Spleen (tissue), 11 donors: ENCODE measurements around the gene RNLS. TPM values are rescaled to one million over a fixed set of nuclear protein-coding genes. Genes with fewer than 3 reads are reported as not detected.
A peak's percentile ranks its signal among the peaks of the same experiment; 100 is the strongest.

Experiments
- DNase-seq: peaks from one replicate; pipeline ENCODE4 v3.0.0-alpha.2; 2020
- H3K27ac ChIP-seq, 8 donors: fragments of 200-600 bp; sonication (generic) in 7 of 8; 1 replicate in 4 of 8; 2 replicates in 4 of 8; pipeline versions ENCODE4 v1.5.0 to v1.8.0; 2016 to 2021; ENCODE audit warnings: inconsistent platforms in 4 of 8, mild to moderate bottlenecking in 4 of 8, moderate library complexity in 1 of 8
- H3K27me3 ChIP-seq, 7 donors: fragments of 200-600 bp; sonication (generic) in 6 of 7; replicated peaks in 1 of 7; 1 replicate in 4 of 7; 2 replicates in 3 of 7; pipeline versions ENCODE4 v1.5.0 to v1.8.0; 2016 to 2021; ENCODE audit warnings: inconsistent platforms in 3 of 7, mild to moderate bottlenecking in 1 of 7
- H3K36me3 ChIP-seq, 6 donors: fragments of 200-600 bp; sonication (generic) in 5 of 6; 1 replicate in 4 of 6; 2 replicates in 2 of 6; pipeline versions ENCODE4 v1.5.0 to v1.8.0; 2016 to 2021; ENCODE audit warnings: inconsistent platforms in 2 of 6
- H3K4me1 ChIP-seq, 6 donors: fragments of 200-600 bp; sonication (generic) in 5 of 6; 1 replicate in 3 of 6; 2 replicates in 3 of 6; pipeline versions ENCODE4 v1.5.0 to v1.8.0; 2016 to 2021; ENCODE audit warnings: inconsistent platforms in 3 of 6
- H3K4me3 ChIP-seq, 8 donors: fragments of 200-600 bp; sonication (generic) in 7 of 8; 1 replicate in 4 of 8; 2 replicates in 4 of 8; pipeline versions ENCODE4 v1.5.0 to v1.8.0; 2016 to 2021; ENCODE audit warnings: inconsistent platforms in 4 of 8, mild to moderate bottlenecking in 4 of 8, moderate library complexity in 2 of 8
- H3K9me3 ChIP-seq, 8 donors: fragments of 200-600 bp; sonication (generic) in 7 of 8; 1 replicate in 4 of 8; 2 replicates in 4 of 8; pipeline versions ENCODE4 v1.5.0 to v1.8.0; 2016 to 2021; ENCODE audit warnings: inconsistent platforms in 4 of 8
- CTCF ChIP-seq, 11 experiments: fragments of 200-600 bp in 7 of 11; fragments of 450-650 bp in 4 of 11; sonication (generic) in 4 of 11; IDR thresholded peaks in 8 of 11; conservative IDR thresholded peaks in 3 of 11; 1 replicate in 7 of 11; 2 replicates in 4 of 11; pipeline versions ENCODE4 v1.4.0 to v1.8.0; 2016 to 2021; ENCODE audit warnings: antibody characterized with exemption in 11 of 11, inconsistent platforms in 4 of 11, mild to moderate bottlenecking in 1 of 11
- POLR2A ChIP-seq, 3 donors: fragments of 450-650 bp; IDR thresholded peaks; one replicate each; pipeline ENCODE4 v1.5.1; 2017; ENCODE audit warnings: antibody characterized with exemption in 3 of 3, mild to moderate bottlenecking in 1 of 3
- POLR2AphosphoS5 ChIP-seq, 3 donors: sonication (generic); formaldehyde crosslinking; IDR thresholded peaks; one replicate each; pipeline ENCODE4 v1.5.1; 2017; ENCODE audit warnings: antibody characterized with exemption in 3 of 3
- whole genome bisulfite sequencing, 5 donors: extraction: QIAGEN DNeasy Blood & Tissue Kit in 3 of 5; methylation state at CpG; one replicate each; pipeline versions ENCODE4 v1.1.5 to v1.1.7; 2013 to 2018; 5-methylcytosine and 5-hydroxymethylcytosine counted together
- intact Hi-C: fragments of 100-400 bp; cut with DNase I; formaldehyde crosslinking; loops from one replicate; pipeline ENCODE4 v1.15.0; 2023; ENCODE audit warnings: low total_unique reads
- polyA plus RNA-seq, 3 donors: library from polyadenylated mRNA; stranded (reverse); fragments of 200-250 nt; gene quantifications; one replicate each; pipeline ENCODE4 v1.2.1, GENCODE V29; 2013
- total RNA-seq, 7 donors: library from RNA; depleted of rRNA in 3 of 7; stranded (reverse); fragments of >200 nt in 3 of 7; fragmentation: NEBNext Ultra II Directional in 4 of 7; extraction: Animal tissue kit (Norgen Biotek cat#: 25700) in 4 of 7; gene quantifications; one replicate each; pipeline versions ENCODE4 v1.1.0 to v1.2.1, GENCODE V29; 2016 to 2021
- donor health status: healthy with polysubstance abuse.
- donor health status: DM: no; HTN: no; CAD: no; lungs with moderate emphysema.
- donor health status: DM: no; HTN: no; CAD: no.
- donor health status: Bipolar disorder and iron deficiency.
- donor health status: healthy.
- donor health status: DM: no; HTN: no; CAD: no.
- donor health status: DM: yes; HTN: yes; CAD: no.

The RNLS gene
- total and polyA plus RNA-seq, 10 donors: 4.5 to 28.8 (median 8.5) TPM

- no peaks in the 10 kb centered on the region for H3K9me3 ChIP-seq
- intact Hi-C loops: no loop called here
- H3K27ac ChIP-seq: no peak overlapping the region
- H3K4me1 ChIP-seq: peaks cover 0 to 7% (median 0%) of the 10 kb centered on the region in 6 donors
- DNase-seq: no peak
- H3K27me3 ChIP-seq: no peaks in the 10 kb centered on the region
- no peaks in the 10 kb centered on the region for H3K36me3 ChIP-seq
- TF ChIP-seq CTCF (IDR thresholded peaks at IDR 0.05 in 8 of 11, conservative IDR thresholded peaks at IDR 0.05 in 3 of 11) (no peak), POLR2AphosphoS5 (IDR thresholded peaks at IDR 0.05) (no peak), POLR2A (IDR thresholded peaks at IDR 0.05) (no peak)
- WGBS, 5 donors: 94 to 98% (median 96%) methylated on average over 3 of the region's 3 CpGs
- H3K4me3 ChIP-seq: no peak overlapping the region
Measured at GRCh38 chr10:88525371-88526069, 57.6 kb downstream of the RNLS start.

GRCh38 chr10:88523739-88524400 is 59.2 kb downstream of the RNLS start:
- H3K4me3 ChIP-seq: no peak overlapping the region
- H3K9me3 ChIP-seq: no peaks in the 10 kb centered on the region
- 86 to 94% (median 91%) methylated on average over 6 of the region's 6 CpGs for WGBS, 5 donors
- no peak for DNase-seq
- H3K27ac ChIP-seq: peak overlapping the region in 2 of 8 donors; percentile 4 to 5
- H3K36me3 ChIP-seq: no peaks in the 10 kb centered on the region
- H3K4me1 ChIP-seq: peaks cover 0 to 7% (median 0%) of the 10 kb centered on the region in 6 donors
- no peaks in the 10 kb centered on the region for H3K27me3 ChIP-seq
- intact Hi-C loops: no loop called here
- TF ChIP-seq POLR2A (IDR thresholded peaks at IDR 0.05) (no peak), CTCF (IDR thresholded peaks at IDR 0.05 in 8 of 11, conservative IDR thresholded peaks at IDR 0.05 in 3 of 11) (no peak), POLR2AphosphoS5 (IDR thresholded peaks at IDR 0.05) (no peak)

GRCh38 chr10:88522715-88523114 is 60.4 kb downstream of the RNLS start:
- no peak for TF ChIP-seq POLR2AphosphoS5 (IDR thresholded peaks at IDR 0.05)
- no peak for TF ChIP-seq CTCF (IDR thresholded peaks at IDR 0.05 in 8 of 11, conservative IDR thresholded peaks at IDR 0.05 in 3 of 11)
- TF ChIP-seq POLR2A (IDR thresholded peaks at IDR 0.05): no peak
- Histone ChIP-seq H3K36me3 (no peaks in the 10 kb centered on the region), H3K4me3 (no peak overlapping the region), H3K27ac (peak overlapping the region in 1 of 8 donors; percentile 4), H3K4me1 (peaks cover 0 to 7% (median 0%) of the 10 kb centered on the region in 6 donors), H3K27me3 (no peaks in the 10 kb centered on the region), H3K9me3 (no peaks in the 10 kb centered on the region)
- intact Hi-C loops: no loop called here
- 46 to 65% (median 47%) methylated on average over 1 of the region's 1 CpG for WGBS, 5 donors
- DNase-seq: no peak

- H3K27me3 ChIP-seq: no peaks in the 10 kb centered on the region
- no peak overlapping the region for H3K4me3 ChIP-seq
- no peaks in the 10 kb centered on the region for H3K9me3 ChIP-seq
- intact Hi-C loops: no loop called here
- H3K27ac ChIP-seq: peak overlapping the region in 1 of 8 donors; percentile 9
- H3K4me1 ChIP-seq: peaks cover 0 to 7% (median 0%) of the 10 kb centered on the region in 6 donors
- WGBS, 5 donors: 77 to 94% (median 89%) methylated on average over 1 of the region's 1 CpG
- H3K36me3 ChIP-seq: no peaks in the 10 kb centered on the region
- TF ChIP-seq POLR2A (IDR thresholded peaks at IDR 0.05): no peak
- TF ChIP-seq POLR2AphosphoS5 (IDR thresholded peaks at IDR 0.05): no peak
- TF ChIP-seq CTCF (IDR thresholded peaks at IDR 0.05 in 8 of 11, conservative IDR thresholded peaks at IDR 0.05 in 3 of 11): no peak
- DNase-seq: no peak
Measured at GRCh38 chr10:88521791-88522190, 61.3 kb downstream of the RNLS start.
